Sigmoid colon (tissue), 7 donors: Measurements from ENCODE around the gene UBE2H. TPM values are rescaled to one million over a fixed set of nuclear protein-coding genes. Genes with fewer than 3 reads are reported as not detected.

Source experiments
- DNase-seq: peaks from one replicate; pipeline ENCODE4 v3.0.0-alpha.2; 2019
- H3K27ac ChIP-seq, 4 donors: fragments of 200-600 bp; sonication (generic); one replicate each; pipeline ENCODE4 v1.5.1; 2016 to 2019; ENCODE audit warnings: mild to moderate bottlenecking in 1 of 4
- H3K27me3 ChIP-seq, 3 donors: fragments of 200-600 bp; sonication (generic); one replicate each; pipeline ENCODE4 v1.5.1; 2019; ENCODE audit warnings: mild to moderate bottlenecking in 1 of 3
- H3K36me3 ChIP-seq, 4 donors: fragments of 200-600 bp; sonication (generic); one replicate each; pipeline ENCODE4 v1.5.1; 2016 to 2019
- H3K4me1 ChIP-seq, 4 donors: fragments of 200-600 bp; sonication (generic); one replicate each; pipeline ENCODE4 v1.5.1; 2017 to 2019
- H3K4me3 ChIP-seq, 4 donors: fragments of 200-600 bp; sonication (generic); one replicate each; pipeline ENCODE4 v1.5.1; 2017 to 2019; ENCODE audit warnings: mild to moderate bottlenecking in 2 of 4, moderate library complexity in 1 of 4
- H3K9me3 ChIP-seq, 4 donors: fragments of 200-600 bp in 3 of 4; sonication (generic) in 3 of 4; one replicate each; pipeline versions ENCODE4 v1.5.1 to v1.6.1; 2013 to 2019
- CTCF ChIP-seq, 4 experiments: fragments of 450-650 bp in 3 of 4; fragments of 200-600 bp in 1 of 4; IDR thresholded peaks; one replicate each; pipeline ENCODE4 v1.5.1; 2016 to 2019; ENCODE audit warnings: antibody characterized with exemption in 4 of 4, mild to moderate bottlenecking in 3 of 4, moderate library complexity in 2 of 4
- EP300 ChIP-seq, 4 donors: sonication (generic); formaldehyde crosslinking; IDR thresholded peaks; one replicate each; pipeline ENCODE4 v1.6.1; 2017; ENCODE audit warnings: antibody characterized with exemption in 4 of 4
- POLR2A ChIP-seq, 2 donors: fragments of 450-650 bp; IDR thresholded peaks; one replicate each; pipeline ENCODE4 v1.6.1; 2016; ENCODE audit warnings: antibody characterized with exemption in 2 of 2, mild to moderate bottlenecking in 2 of 2, moderate library complexity in 2 of 2
- POLR2AphosphoS5 ChIP-seq, 4 donors: sonication (generic); formaldehyde crosslinking; IDR thresholded peaks; one replicate each; pipeline ENCODE4 v1.6.1; 2017; ENCODE audit warnings: antibody characterized with exemption in 4 of 4
- WGBS, 2 donors: extraction: QIAGEN DNeasy Blood & Tissue Kit; methylation state at CpG; one replicate each; pipeline ENCODE4 v1.1.7; 2013; 5-methylcytosine and 5-hydroxymethylcytosine counted together
- intact Hi-C: fragments of 100-400 bp; cut with DNase I; formaldehyde crosslinking; loops from one replicate; pipeline ENCODE4 v1.15.1; 2023
- polyA plus RNA-seq, 3 donors: library from polyadenylated mRNA; stranded (reverse); fragments of 200-250 nt; gene quantifications; one replicate each; pipeline ENCODE4 v1.2.3, GENCODE V29; 2013
- total RNA-seq, 4 donors: library from RNA; depleted of rRNA; stranded (reverse); fragments of >200 nt; gene quantifications; one replicate each; pipeline ENCODE4 v1.1.0, GENCODE V29; 2016
- donor health status: healthy with polysubstance abuse.
- donor health status: Bipolar disorder and iron deficiency.
- donor health status: healthy.

UBE2H gene
- total RNA-seq = 10 to 100 TPM; 68.8 to 99.7 (median 79.1) TPM
- polyA plus RNA-seq = 10 to 100 TPM; 20.4 to 25.7 (median 21.3) TPM

DNA sequence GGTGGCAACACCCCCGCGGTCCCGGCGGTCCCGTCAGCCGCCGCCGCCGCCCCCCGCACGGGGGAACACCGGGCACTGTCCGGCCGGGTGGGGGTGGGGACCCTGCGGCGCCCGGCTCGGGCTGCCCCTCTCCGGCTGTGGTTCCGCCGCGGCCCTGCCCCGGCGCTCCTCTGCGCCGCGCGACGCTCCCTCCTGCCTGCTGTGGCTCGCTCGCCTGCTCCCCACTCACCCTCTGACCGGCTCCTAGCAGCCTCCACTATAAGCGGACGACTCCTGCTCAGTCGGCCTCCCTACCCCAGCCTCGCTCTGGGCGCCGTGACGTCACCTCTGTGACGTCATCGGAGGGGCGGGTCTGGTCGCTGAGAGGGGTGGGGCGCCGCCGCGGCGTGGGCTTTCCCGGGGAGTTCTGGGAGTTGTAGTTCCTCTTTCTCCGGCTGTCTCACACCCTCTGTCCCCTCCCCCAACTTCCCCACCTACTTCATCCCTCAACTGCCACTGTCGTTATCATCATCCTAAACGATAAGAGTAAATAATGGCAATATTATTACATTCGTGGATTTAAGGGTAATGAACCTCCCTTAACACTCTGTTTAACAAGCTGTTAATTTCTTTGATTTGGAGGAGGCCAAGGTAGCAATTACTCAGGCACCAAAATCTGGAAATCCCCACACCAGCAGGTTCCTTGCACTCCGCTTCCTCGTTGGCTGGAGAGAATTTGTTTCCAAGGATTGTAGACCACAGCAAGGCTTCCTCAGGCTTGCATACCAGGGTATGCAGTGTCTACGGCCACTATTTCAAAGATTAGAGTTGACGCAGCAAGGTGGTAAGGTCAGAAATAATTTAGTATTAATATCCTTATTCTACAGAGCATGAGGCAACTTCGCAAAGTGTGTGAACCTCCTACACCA, at the start of gene UBE2H:
UBE2H (minus strand) TSS at position 308 of the 908 bp plus-strand sequence. CDS start 405 bp downstream, outside the sequence.
- WGBS, 2 donors = 6% methylated on average over 58 of the region's 58 CpGs
- intact Hi-C loops = loop anchor here (2.0 to 5.0 kb wide), 2 partner anchors 76 to 122 kb away; no protein-coding TSS in a partner anchor

GRCh38 chr7:129998446-129998845, 45.7 kb upstream of the UBE2H start:
- H3K27ac ChIP-seq = no peak overlapping the region
- no peak overlapping the region for H3K4me3 ChIP-seq
- intact Hi-C loops = no loop called here
- 87 to 88% methylated on average over 5 of the region's 5 CpGs for WGBS, 2 donors
- DNase-seq = no peak
- H3K4me1 ChIP-seq = no peaks in the 10 kb centered on the region
- H3K27me3 ChIP-seq = no peaks in the 10 kb centered on the region
- TF ChIP-seq EP300 (IDR thresholded peaks at IDR 0.05) (no peak), CTCF (IDR thresholded peaks at IDR 0.05) (no peak), POLR2AphosphoS5 (IDR thresholded peaks at IDR 0.05) (no peak), POLR2A (IDR thresholded peaks at IDR 0.05) (no peak)
- no peaks in the 10 kb centered on the region for H3K9me3 ChIP-seq
- no peaks in the 10 kb centered on the region for H3K36me3 ChIP-seq

More for the DNA sequence above, at the start of gene UBE2H:
- DNase-seq = peak; percentile 96
- Histone ChIP-seq H3K4me1 (peaks cover 0 to 27% (median 20%) of the 10 kb centered on the region in 4 donors), H3K27me3 (no peaks in the 10 kb centered on the region), H3K9me3 (no peaks in the 10 kb centered on the region), H3K36me3 (no peaks in the 10 kb centered on the region), H3K4me3 (peak within 1 kb of the TSS; percentile 86 to 98 (median 92)), H3K27ac (peak within 1 kb of the TSS; percentile 96 to 97 (median 96))
- TF ChIP-seq EP300 (IDR thresholded peaks at IDR 0.05) (no peak), POLR2AphosphoS5 (IDR thresholded peaks at IDR 0.05) (peak; percentile 99 to 100 (median 100)), POLR2A (IDR thresholded peaks at IDR 0.05) (peak; percentile 91 to 92)

DNA sequence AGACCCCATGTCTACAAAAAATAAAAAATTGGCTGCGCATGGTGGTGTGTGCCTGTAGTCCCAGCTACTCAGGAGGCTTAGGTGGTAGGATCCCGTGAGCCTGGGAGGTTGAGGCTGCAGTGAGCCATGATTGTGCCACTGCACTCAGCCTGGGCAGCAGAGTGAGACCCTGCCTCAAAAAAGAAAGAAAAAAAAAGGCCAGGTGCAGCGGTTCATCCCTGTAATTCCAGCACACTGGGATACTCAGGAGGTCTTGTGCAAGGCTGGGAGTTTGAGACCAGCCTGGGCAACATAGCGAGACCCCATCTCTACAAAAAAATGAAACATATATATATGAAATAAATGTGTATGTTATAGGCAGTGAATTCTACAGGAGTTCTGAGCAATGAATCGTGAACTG, 44.5 kb upstream of the UBE2H start:
- 72 to 73% methylated on average over 5 of the region's 5 CpGs for WGBS, 2 donors
- H3K4me3 ChIP-seq = no peak overlapping the region
- H3K36me3 ChIP-seq = no peaks in the 10 kb centered on the region
- no peaks in the 10 kb centered on the region for H3K4me1 ChIP-seq
- TF ChIP-seq POLR2AphosphoS5 (IDR thresholded peaks at IDR 0.05) (no peak), POLR2A (IDR thresholded peaks at IDR 0.05) (no peak), CTCF (IDR thresholded peaks at IDR 0.05) (no peak), EP300 (IDR thresholded peaks at IDR 0.05) (no peak)
- no peak overlapping the region for H3K27ac ChIP-seq
- no peaks in the 10 kb centered on the region for H3K9me3 ChIP-seq
- DNase-seq = no peak
- intact Hi-C loops = no loop called here
- no peaks in the 10 kb centered on the region for H3K27me3 ChIP-seq

- WGBS, 2 donors = 83 to 86% methylated on average over 8 of the region's 8 CpGs
- intact Hi-C loops = no loop called here
- H3K4me1 ChIP-seq = peaks cover 0 to 10% (median 7%) of the 10 kb centered on the region in 4 donors
These were observed 40.5 kb upstream of the UBE2H start for GRCh38 chr7:129993275-129993674.

More at GRCh38 chr7:129993275-129993674, 40.5 kb upstream of the UBE2H start:
- TF ChIP-seq POLR2A (IDR thresholded peaks at IDR 0.05) (no peak), CTCF (IDR thresholded peaks at IDR 0.05) (no peak), EP300 (IDR thresholded peaks at IDR 0.05) (no peak), POLR2AphosphoS5 (IDR thresholded peaks at IDR 0.05) (no peak)
- H3K4me3 ChIP-seq = no peak overlapping the region
- no peaks in the 10 kb centered on the region for H3K36me3 ChIP-seq
- no peak for DNase-seq
- no peaks in the 10 kb centered on the region for H3K27me3 ChIP-seq
- no peaks in the 10 kb centered on the region for H3K9me3 ChIP-seq
- H3K27ac ChIP-seq = no peak overlapping the region
